T-helper 1 cell treated with Interleukin-12 subunit alpha and Interleukin-12 subunit beta and Interleukin-4 antibody, amounts not matched to agents 30 ng/mL and 1 ng/mL, for 36 hours (primary cell): ENCODE results near the gene ISCA2. TPM values are rescaled to one million over a fixed set of nuclear protein-coding genes. Genes with fewer than 3 reads are reported as not detected.
"Not testable (repeated sequence)": the region's sequence is repeated elsewhere in the genome, so short reads cannot be mapped to it uniquely, and the experiment has no call there.

Source experiments
- intact Hi-C: fragments of 100-400 bp; cut with micrococcal nuclease; formaldehyde crosslinking; loops from one replicate; pipeline ENCODE4 v1.15.1; 2024
- total RNA-seq: library from RNA; stranded (reverse); gene quantifications from 2 replicates; pipeline ENCODE4 v1.2.3, GENCODE V29; 2022

The ISCA2 gene
- total RNA-seq: 24.0 and 24.8 TPM in 2 replicates

GRCh38 chr14:74493343-74494261, at the start of gene ISCA2:
Gene ISCA2, plus strand, starts transcription at chr14:74493765. Its CDS starts 10 bp downstream, at chr14:74493775.
- intact Hi-C loops: loop anchor here (1.0 to 10.0 kb wide), 17 partner anchors 92 to 1659 kb away; partner anchors contain the start of genes ALDH6A1, AREL1, DCAF4 and DLST

GRCh38 chr14:74444866-74445265, 48.7 kb upstream of the ISCA2 start:
- intact Hi-C loops: no loop called here

GRCh38 chr14:74454397-74454796, 39.2 kb upstream of the ISCA2 start:
- intact Hi-C loops: not testable (repeated sequence)

GRCh38 chr14:74456684-74457564, 36.6 kb upstream of the ISCA2 start:
- intact Hi-C loops: no loop called here

GRCh38 chr14:74457565-74457895, 36.0 kb upstream of the ISCA2 start:
- intact Hi-C loops: no loop called here

- intact Hi-C loops: no loop called here
Observed at GRCh38 chr14:74459289-74459946, 34.1 kb upstream of the ISCA2 start.

GRCh38 chr14:74459976-74460375, 33.6 kb upstream of the ISCA2 start:
- intact Hi-C loops: no loop called here

- intact Hi-C loops: no loop called here
Observed at GRCh38 chr14:74462993-74463392, 30.6 kb upstream of the ISCA2 start.

- intact Hi-C loops: no loop called here
Observed at GRCh38 chr14:74463697-74464096, 29.9 kb upstream of the ISCA2 start.

GRCh38 chr14:74464785-74465184, 28.8 kb upstream of the ISCA2 start:
- intact Hi-C loops: no loop called here

- intact Hi-C loops: no loop called here
Observed at GRCh38 chr14:74465335-74465734, 28.2 kb upstream of the ISCA2 start.

GRCh38 chr14:74468513-74468912, 25.1 kb upstream of the ISCA2 start:
- intact Hi-C loops: no loop called here

- intact Hi-C loops: no loop called here
Observed at GRCh38 chr14:74469548-74470518, 23.7 kb upstream of the ISCA2 start.

- intact Hi-C loops: no loop called here
Observed at GRCh38 chr14:74472601-74473000, 21.0 kb upstream of the ISCA2 start.

GRCh38 chr14:74474376-74474775, 19.2 kb upstream of the ISCA2 start:
- intact Hi-C loops: no loop called here

- intact Hi-C loops: no loop called here
Observed at GRCh38 chr14:74475678-74476077, 17.9 kb upstream of the ISCA2 start.

- intact Hi-C loops: no loop called here
Observed at GRCh38 chr14:74476107-74476506, 17.5 kb upstream of the ISCA2 start.

GRCh38 chr14:74476607-74477006, 17.0 kb upstream of the ISCA2 start:
- intact Hi-C loops: no loop called here

- intact Hi-C loops: no loop called here
Observed at GRCh38 chr14:74478996-74479635, 14.4 kb upstream of the ISCA2 start.

- intact Hi-C loops: no loop called here
Observed at GRCh38 chr14:74480046-74480445, 13.5 kb upstream of the ISCA2 start.
